HepG2 (cell line): ENCODE data around the gene APOM. TPM values are rescaled to one million over a fixed set of nuclear protein-coding genes. Genes with fewer than 3 reads are reported as not detected.
A peak's percentile ranks its signal among the peaks of the same experiment; 100 is the strongest.

Experiments used
- ATRX ChIP-seq: sonication (generic); formaldehyde crosslinking; IDR thresholded peaks from 2 replicates; pipeline ENCODE4 v1.4.0; 2020; ENCODE audit warnings: missing genetic modification reagents, borderline replicate concordance
- CBX5 ChIP-seq: sonication (generic); formaldehyde crosslinking; IDR thresholded peaks from 2 replicates; pipeline ENCODE4 v1.4.0; 2020; ENCODE audit warnings: missing genetic modification reagents, borderline replicate concordance
- FOXA1 ChIP-seq, 2 experiments: fragments of 450-650 bp in 1 of 2; sonication (generic) in 1 of 2; formaldehyde crosslinking in 1 of 2; IDR thresholded peaks; 2 replicates each; pipeline versions ENCODE4 v1.4.0 to v1.6.1; 2016 to 2020; ENCODE audit warnings: missing genetic modification reagents in 1 of 2
- GABPB1 ChIP-seq: IDR thresholded peaks from 2 replicates; pipeline ENCODE4 v1.6.1; 2016; ENCODE audit warnings: mild to moderate bottlenecking, missing genetic modification reagents, moderate library complexity, missing compliant biosample characterization
- HOXA9 ChIP-seq: sonication (generic); formaldehyde crosslinking; IDR thresholded peaks from 2 replicates; pipeline ENCODE4 v1.8.1; 2022; ENCODE audit warnings: missing genetic modification reagents, mild to moderate bottlenecking, moderate library complexity, borderline replicate concordance
- KLF11 ChIP-seq: IDR thresholded peaks from 2 replicates; pipeline ENCODE4 v1.6.1; 2016; ENCODE audit warnings: missing compliant biosample characterization
- KLF6 ChIP-seq: IDR thresholded peaks from 2 replicates; pipeline ENCODE4 v1.8.0; 2016; ENCODE audit warnings: missing biosample characterization, missing genetic modification reagents
- MXD4 ChIP-seq: IDR thresholded peaks from 2 replicates; pipeline ENCODE4 v1.6.1; 2016; ENCODE audit warnings: mild to moderate bottlenecking, missing biosample characterization, missing genetic modification reagents
- POLR2A ChIP-seq, 2 experiments: IDR thresholded peaks; 2 replicates each; pipeline ENCODE4 v1.6.1; 2011; ENCODE audit warnings: low read depth in 2 of 2, low read length in 2 of 2, mild to moderate bottlenecking in 1 of 2, moderate library complexity in 1 of 2; ENCODE audit not compliant: insufficient read depth in 1 of 2
- SAFB2 ChIP-seq: sonication (generic); formaldehyde crosslinking; IDR thresholded peaks from 2 replicates; pipeline ENCODE4 v1.5.1; 2020; ENCODE audit warnings: missing genetic modification reagents, low read depth, mild to moderate bottlenecking, borderline replicate concordance
- TBX3 ChIP-seq: fragments of 450-650 bp; IDR thresholded peaks from 2 replicates; pipeline ENCODE4 v1.6.1; 2017; ENCODE audit warnings: antibody characterized with exemption, mild to moderate bottlenecking, inconsistent platforms, borderline replicate concordance
- TIGD3 ChIP-seq: sonication (generic); formaldehyde crosslinking; IDR thresholded peaks from 2 replicates; pipeline ENCODE4 v1.5.1; 2020; ENCODE audit warnings: mild to moderate bottlenecking, missing genetic modification reagents, borderline replicate concordance
- ZFX ChIP-seq: sonication (generic); formaldehyde crosslinking; IDR thresholded peaks from 2 replicates; pipeline ENCODE4 v1.4.0; 2020; ENCODE audit warnings: mild to moderate bottlenecking, low read depth, missing genetic modification reagents, moderate library complexity
- ZNF367 ChIP-seq: sonication (generic); formaldehyde crosslinking; IDR thresholded peaks from 2 replicates; pipeline ENCODE4 v1.4.0; 2020; ENCODE audit warnings: missing genetic modification reagents, borderline replicate concordance
- ZNF44 ChIP-seq: sonication (generic); formaldehyde crosslinking; IDR thresholded peaks from 2 replicates; pipeline ENCODE4 v1.5.1; 2020; ENCODE audit warnings: mild to moderate bottlenecking, missing genetic modification reagents
- ZNF652 ChIP-seq: IDR thresholded peaks from 2 replicates; pipeline ENCODE4 v1.6.1; 2016; ENCODE audit warnings: low read depth, borderline replicate concordance
- ZNF780A ChIP-seq: sonication (generic); formaldehyde crosslinking; IDR thresholded peaks from 2 replicates; pipeline ENCODE4 v1.8.0; 2022; ENCODE audit warnings: mild to moderate bottlenecking, missing genetic modification reagents, moderate library complexity
- ZNF790 ChIP-seq: sonication (generic); formaldehyde crosslinking; IDR thresholded peaks from 2 replicates; pipeline ENCODE4 v1.8.0; 2022; ENCODE audit warnings: missing genetic modification reagents, mild to moderate bottlenecking, borderline replicate concordance
- ZNF841 ChIP-seq: sonication (generic); formaldehyde crosslinking; IDR thresholded peaks from 2 replicates; pipeline ENCODE4 v1.8.1; 2023; ENCODE audit warnings: missing genetic modification reagents, borderline replicate concordance
- polyA plus RNA-seq, 8 experiments: library from polyadenylated mRNA; depleted of rRNA in 3 of 8; stranded (reverse) in 7 of 8; unstranded in 1 of 8; fragments of >200 nt; fragmentation: Illumina TruSeq in 4 of 8; extraction: Trizol in 4 of 8; gene quantifications; 2 replicates each; pipeline versions ENCODE4 v1.2.1 to v1.2.3, GENCODE V29; 2011 to 2016; ENCODE audit warnings: low read depth in 4 of 8, missing spikeins in 1 of 8, mixed read lengths in 1 of 8; ENCODE audit not compliant: insufficient read depth in 1 of 8
- total RNA-seq, 5 experiments: library from RNA; depleted of rRNA; stranded (reverse); fragments of >200 nt; fragmentation: Illumina TruSeq; extraction: Trizol; gene quantifications; 2 replicates each; pipeline ENCODE4 v1.2.3, GENCODE V29; 2016; ENCODE audit warnings: low read depth in 1 of 5
- TF ChIP-seq, protein P1 (sequence below): sonication (generic); formaldehyde crosslinking; IDR thresholded peaks from 2 replicates; pipeline ENCODE4 v1.4.0; 2020; ENCODE audit warnings: missing genetic modification reagents, low read depth, mild to moderate bottlenecking, borderline replicate concordance
- TF ChIP-seq, protein P2 (sequence below): sonication (generic); formaldehyde crosslinking; IDR thresholded peaks from 2 replicates; pipeline ENCODE4 v1.4.0; 2020; ENCODE audit warnings: missing genetic modification reagents
- TF ChIP-seq, protein P3 (sequence below): sonication (generic); formaldehyde crosslinking; conservative IDR thresholded peaks from 2 replicates; pipeline ENCODE4 v1.4.0; 2020; ENCODE audit warnings: missing genetic modification reagents

APOM gene
- total and polyA plus RNA-seq, 2 of the 13 experiments (the other 11 are each of a cell fraction or from before 2014, with no cell fraction given), result 98.2 to 1,140 TPM

GRCh38 chr6:31663126-31663960 is 7.6 kb downstream of the APOM start (continued):
- TF ChIP-seq MXD4 (CRISPR knock-in tag), result 0 out of 2 replicates have a peak, but pooled peaks have one; percentile 1
- TF ChIP-seq ATRX (CRISPR knock-in tag), result no peak
- TF ChIP-seq, protein P1, sequence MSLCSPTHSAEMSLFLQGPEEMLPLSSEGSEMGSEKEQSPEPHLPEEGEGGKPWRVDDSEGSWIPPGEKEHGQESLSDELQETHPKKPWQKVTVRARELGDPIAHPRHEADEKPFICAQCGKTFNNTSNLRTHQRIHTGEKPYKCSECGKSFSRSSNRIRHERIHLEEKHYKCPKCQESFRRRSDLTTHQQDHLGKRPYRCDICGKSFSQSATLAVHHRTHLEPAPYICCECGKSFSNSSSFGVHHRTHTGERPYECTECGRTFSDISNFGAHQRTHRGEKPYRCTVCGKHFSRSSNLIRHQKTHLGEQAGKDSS (CRISPR knock-in tag), result no peak
- no peak for TF ChIP-seq GABPB1 (CRISPR knock-in tag)
- TF ChIP-seq, protein P2, sequence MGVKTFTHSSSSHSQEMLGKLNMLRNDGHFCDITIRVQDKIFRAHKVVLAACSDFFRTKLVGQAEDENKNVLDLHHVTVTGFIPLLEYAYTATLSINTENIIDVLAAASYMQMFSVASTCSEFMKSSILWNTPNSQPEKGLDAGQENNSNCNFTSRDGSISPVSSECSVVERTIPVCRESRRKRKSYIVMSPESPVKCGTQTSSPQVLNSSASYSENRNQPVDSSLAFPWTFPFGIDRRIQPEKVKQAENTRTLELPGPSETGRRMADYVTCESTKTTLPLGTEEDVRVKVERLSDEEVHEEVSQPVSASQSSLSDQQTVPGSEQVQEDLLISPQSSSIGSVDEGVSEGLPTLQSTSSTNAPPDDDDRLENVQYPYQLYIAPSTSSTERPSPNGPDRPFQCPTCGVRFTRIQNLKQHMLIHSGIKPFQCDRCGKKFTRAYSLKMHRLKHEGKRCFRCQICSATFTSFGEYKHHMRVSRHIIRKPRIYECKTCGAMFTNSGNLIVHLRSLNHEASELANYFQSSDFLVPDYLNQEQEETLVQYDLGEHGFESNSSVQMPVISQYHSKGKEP (CRISPR knock-in tag), result no peak
- no peak for TF ChIP-seq KLF6 (CRISPR knock-in tag)
- no peak for TF ChIP-seq ZNF841
- TF ChIP-seq ZNF367, result no peak
- TF ChIP-seq TIGD3 (CRISPR knock-in tag), result no peak
- TF ChIP-seq FOXA1 (IDR thresholded peaks at IDR 0.05), result no peak
- TF ChIP-seq FOXA1 (CRISPR knock-in tag; IDR thresholded peaks at IDR 0.05), result no peak
- peak; percentile 75; the same call in 1 of the 2 replicates for TF ChIP-seq ZNF652 (CRISPR knock-in tag)
- TF ChIP-seq KLF11, result no peak
- TF ChIP-seq POLR2A (IDR thresholded peaks at IDR 0.05; ENCODE audit: insufficient read depth in 1 of 2, low read depth in 2 of 2, low read length in 2 of 2), result peak in 1 of 2 experiments; percentile 3; a peak in 1 of 4 replicates
- TF ChIP-seq HOXA9 (CRISPR knock-in tag), result no peak
- no peak for TF ChIP-seq ZNF44
- TF ChIP-seq TBX3, result no peak
- no peak for TF ChIP-seq ZNF790 (CRISPR knock-in tag)
- TF ChIP-seq SAFB2 (CRISPR knock-in tag), result no peak
- TF ChIP-seq ZFX (CRISPR knock-in tag), result no peak
- TF ChIP-seq CBX5 (CRISPR knock-in tag), result no peak
- TF ChIP-seq, protein P3, sequence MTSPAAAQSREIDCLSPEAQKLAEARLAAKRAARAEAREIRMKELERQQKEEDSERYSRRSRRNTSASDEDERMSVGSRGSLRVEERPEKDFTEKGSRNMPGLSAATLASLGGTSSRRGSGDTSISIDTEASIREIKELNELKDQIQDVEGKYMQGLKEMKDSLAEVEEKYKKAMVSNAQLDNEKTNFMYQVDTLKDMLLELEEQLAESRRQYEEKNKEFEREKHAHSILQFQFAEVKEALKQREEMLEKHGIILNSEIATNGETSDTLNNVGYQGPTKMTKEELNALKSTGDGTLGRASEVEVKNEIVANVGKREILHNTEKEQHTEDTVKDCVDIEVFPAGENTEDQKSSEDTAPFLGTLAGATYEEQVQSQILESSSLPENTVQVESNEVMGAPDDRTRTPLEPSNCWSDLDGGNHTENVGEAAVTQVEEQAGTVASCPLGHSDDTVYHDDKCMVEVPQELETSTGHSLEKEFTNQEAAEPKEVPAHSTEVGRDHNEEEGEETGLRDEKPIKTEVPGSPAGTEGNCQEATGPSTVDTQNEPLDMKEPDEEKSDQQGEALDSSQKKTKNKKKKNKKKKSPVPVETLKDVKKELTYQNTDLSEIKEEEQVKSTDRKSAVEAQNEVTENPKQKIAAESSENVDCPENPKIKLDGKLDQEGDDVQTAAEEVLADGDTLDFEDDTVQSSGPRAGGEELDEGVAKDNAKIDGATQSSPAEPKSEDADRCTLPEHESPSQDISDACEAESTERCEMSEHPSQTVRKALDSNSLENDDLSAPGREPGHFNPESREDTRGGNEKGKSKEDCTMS, result no peak
- no peak for TF ChIP-seq ZNF780A (CRISPR knock-in tag)
